SK-N-SH (cell line): ENCODE results near the gene TRIM72. TPM values are rescaled to one million over a fixed set of nuclear protein-coding genes. Genes with fewer than 3 reads are reported as not detected.
A peak's percentile ranks its signal among the peaks of the same experiment; 100 is the strongest.

Experiments used
- CTCF ChIA-PET: fragments of 300-600, 350-600 bp; formaldehyde crosslinking; extraction: SDS; loops from one replicate; lab custom pipeline; 2021; lab: Yijun Ruan, JAX
- POLR2A ChIA-PET: fragments of 350-600 bp; sonication (Branson Sonifier 250); formaldehyde crosslinking; extraction: SDS; loops from one replicate; lab custom pipeline; 2020; ENCODE audit warnings: antibody characterized with exemption, inconsistent platforms; lab: Yijun Ruan, JAX
- DNase-seq: peaks from one replicate; pipeline ENCODE4 v3.0.0; 2012
- H2AFZ ChIP-seq: fragments of 200-600 bp; sonication (generic); 2 replicates; pipeline ENCODE4 v1.8.1; 2016; ENCODE audit warnings: antibody characterized with exemption, mild to moderate bottlenecking, low read depth
- H3F3A ChIP-seq: fragments of 200-600 bp; sonication (generic); replicated peaks from 2 replicates; pipeline ENCODE3; 2016; ENCODE audit warnings: antibody characterized with exemption, mild to moderate bottlenecking; ENCODE audit not compliant: insufficient read depth
- H3K27ac ChIP-seq, 2 experiments: fragments of 200-500 bp in 1 of 2; fragments of 200-600 bp in 1 of 2; sonication (Bioruptor generic) in 1 of 2; sonication (generic), shearing (Covaris generic) in 1 of 2; 2 replicates each; pipeline versions ENCODE4 v1.5.1 to v1.6.1; 2014 to 2016; ENCODE audit warnings: low read depth in 2 of 2, inconsistent platforms in 1 of 2, low read length in 1 of 2, mild to moderate bottlenecking in 1 of 2, mixed read lengths in 1 of 2
- H3K27me3 ChIP-seq: fragments of 200-600 bp; sonication (generic), shearing (Covaris generic); 2 replicates; pipeline ENCODE4 v1.6.1; 2016; ENCODE audit warnings: mixed run types; ENCODE audit not compliant: insufficient read depth
- H3K36me3 ChIP-seq, 2 experiments: fragments of 200-500 bp in 1 of 2; fragments of 200-600 bp in 1 of 2; sonication (Bioruptor generic) in 1 of 2; sonication (generic) in 1 of 2; replicated peaks in 1 of 2; 2 replicates each; pipeline versions ENCODE3 to v1.5.1; 2014 to 2016; ENCODE audit warnings: low read length in 1 of 2, mild to moderate bottlenecking in 1 of 2; ENCODE audit not compliant: insufficient read depth in 2 of 2, control insufficient read depth in 1 of 2
- H3K4me1 ChIP-seq, 2 experiments: fragments of 200-500 bp in 1 of 2; fragments of 200-600 bp in 1 of 2; sonication (Bioruptor generic) in 1 of 2; sonication (generic), shearing (Covaris generic) in 1 of 2; 2 replicates each; pipeline versions ENCODE4 v1.5.1 to v1.6.1; 2014 to 2016; ENCODE audit warnings: low read depth in 1 of 2, low read length in 1 of 2, mixed run types in 1 of 2; ENCODE audit not compliant: insufficient read depth in 2 of 2, control insufficient read depth in 1 of 2
- H3K4me2 ChIP-seq: fragments of 200-600 bp; sonication (generic), shearing (Covaris generic); 2 replicates; pipeline ENCODE4 v1.6.1; 2017; ENCODE audit warnings: mixed run types
- H3K4me3 ChIP-seq, 2 experiments: fragments of 200-500 bp in 1 of 2; fragments of 200-600 bp in 1 of 2; sonication (Bioruptor generic) in 1 of 2; sonication (generic), shearing (Covaris generic) in 1 of 2; 2 replicates each; pipeline versions ENCODE4 v1.5.1 to v1.8.1; 2014 to 2016; ENCODE audit warnings: low read depth in 2 of 2, inconsistent platforms in 1 of 2, low read length in 1 of 2, mild to moderate bottlenecking in 1 of 2, mixed read lengths in 1 of 2, moderate library complexity in 1 of 2
- H3K79me2 ChIP-seq: fragments of 200-600 bp; sonication (generic); 2 replicates; pipeline ENCODE4 v1.8.1; 2017; ENCODE audit warnings: mild to moderate bottlenecking; ENCODE audit not compliant: insufficient read depth
- H3K9ac ChIP-seq: fragments of 200-600 bp; sonication (generic); 2 replicates; pipeline ENCODE4 v1.6.1; 2017; ENCODE audit warnings: mixed run types
- H3K9me2 ChIP-seq: fragments of 200-600 bp; sonication (generic); 2 replicates; pipeline ENCODE4 v1.6.1; 2017; ENCODE audit warnings: mixed run types
- H3K9me3 ChIP-seq: fragments of 200-600 bp; sonication (generic); 2 replicates; pipeline ENCODE4 v1.6.1; 2017; ENCODE audit warnings: mixed run types, mild to moderate bottlenecking, moderate library complexity
- H4K20me1 ChIP-seq: fragments of 200-600 bp; sonication (generic); 2 replicates; pipeline ENCODE4 v1.6.1; 2017; ENCODE audit warnings: mild to moderate bottlenecking, mixed run types; ENCODE audit not compliant: insufficient read depth
- CHD2 ChIP-seq: fragments of 150-350 bp; IDR thresholded peaks from 2 replicates; pipeline ENCODE4 v1.6.1; 2018; ENCODE audit warnings: low read length; ENCODE audit not compliant: partially characterized antibody
- EZH2phosphoT487 ChIP-seq: fragments of 200-600 bp; sonication (generic); IDR thresholded peaks from 2 replicates; pipeline ENCODE4 v1.6.1; 2017; ENCODE audit warnings: low read depth, mixed run types, mild to moderate bottlenecking, antibody characterized with exemption, moderate library complexity, borderline replicate concordance
- FOSL2 ChIP-seq: IDR thresholded peaks from 2 replicates; pipeline ENCODE4 v1.4.0; 2012; ENCODE audit warnings: low read depth, mild to moderate bottlenecking, moderate library complexity, borderline replicate concordance
- FOXJ3 ChIP-seq: sonication (generic); formaldehyde crosslinking; IDR thresholded peaks from 2 replicates; pipeline ENCODE4 v1.5.1; 2020; ENCODE audit warnings: mild to moderate bottlenecking, missing genetic modification reagents
- GABPA ChIP-seq: IDR thresholded peaks from 2 replicates; pipeline ENCODE4 v1.4.0; 2012; ENCODE audit warnings: low read depth, mild to moderate bottlenecking
- GATA2 ChIP-seq: sonication (generic); formaldehyde crosslinking; IDR thresholded peaks from 2 replicates; pipeline ENCODE4 v1.5.0; 2020; ENCODE audit warnings: mild to moderate bottlenecking, missing genetic modification reagents
- JUND ChIP-seq: IDR thresholded peaks from 2 replicates; pipeline ENCODE4 v1.4.0; 2012
- MAX ChIP-seq: IDR thresholded peaks from 2 replicates; pipeline ENCODE4 v1.4.0; 2012; ENCODE audit warnings: low read depth
- MXI1 ChIP-seq: IDR thresholded peaks from 2 replicates; pipeline ENCODE4 v1.6.1; 2012; ENCODE audit warnings: mild to moderate bottlenecking, low read depth, low read length, improper control_type of control experiment
- NRF1 ChIP-seq: IDR thresholded peaks from 2 replicates; pipeline ENCODE4 v1.6.1; 2012; ENCODE audit warnings: low read depth, mild to moderate bottlenecking, low read length
- PBX3 ChIP-seq: IDR thresholded peaks from 2 replicates; pipeline ENCODE4; 2012
- POLR2AphosphoS5 ChIP-seq: IDR thresholded peaks from 2 replicates; pipeline ENCODE4 v1.6.1; 2012; ENCODE audit warnings: low read depth, low read length
- RAD21 ChIP-seq: IDR thresholded peaks from 2 replicates; pipeline ENCODE4 v1.6.1; 2012; ENCODE audit warnings: mild to moderate bottlenecking, low read length
- RCOR1 ChIP-seq: fragments of 150-350 bp; IDR thresholded peaks from 2 replicates; pipeline ENCODE4 v1.6.1; 2017; ENCODE audit warnings: antibody characterized with exemption, low read length
- RFX5 ChIP-seq: IDR thresholded peaks from 2 replicates; pipeline ENCODE4 v1.6.1; 2012; ENCODE audit warnings: mild to moderate bottlenecking, improper control_type of control experiment, low read length
- SIN3A ChIP-seq: IDR thresholded peaks from 2 replicates; pipeline ENCODE4 v1.6.1; 2012; ENCODE audit warnings: low read depth, mild to moderate bottlenecking, low read length, moderate library complexity, borderline replicate concordance
- SMC3 ChIP-seq: IDR thresholded peaks from 2 replicates; pipeline ENCODE4 v1.6.1; 2012; ENCODE audit warnings: low read depth, low read length, improper control_type of control experiment
- TAF1 ChIP-seq: IDR thresholded peaks from 2 replicates; pipeline ENCODE4 v1.6.1; 2012; ENCODE audit warnings: low read depth, mild to moderate bottlenecking, low read length, moderate library complexity, borderline replicate concordance
- TEAD4 ChIP-seq: IDR thresholded peaks from 2 replicates; pipeline ENCODE4 v1.4.0; 2012; ENCODE audit warnings: mild to moderate bottlenecking, borderline replicate concordance; ENCODE audit not compliant: insufficient read depth
- USF1 ChIP-seq: IDR thresholded peaks from 2 replicates; pipeline ENCODE4 v1.4.0; 2012; ENCODE audit warnings: low read depth, borderline replicate concordance
- USF2 ChIP-seq: fragments of 150-350 bp; IDR thresholded peaks from 2 replicates; pipeline ENCODE4 v1.6.1; 2017; ENCODE audit warnings: antibody characterized with exemption, low read length, low read depth, borderline replicate concordance
- WGBS: methylation state at CpG from one replicate; pipeline ENCODE4 v1.1.6; 2017; ENCODE audit warnings: low lambda C conversion rate; 5-methylcytosine and 5-hydroxymethylcytosine counted together
- polyA plus RNA-seq, 3 experiments: library from polyadenylated mRNA; depleted of rRNA; stranded (reverse); fragments of >200 nt; gene quantifications; 2 replicates each; pipeline ENCODE4 v1.2.3, GENCODE V29; 2012

Gene TRIM72
- polyA plus RNA-seq, 1 of the 3 experiments (the other 2 are of a cell fraction) = under 0.01 TPM

- peak overlapping the region; percentile 92 for H3K4me2 ChIP-seq
- TF ChIP-seq EZH2phosphoT487 (no peak), TEAD4 (no peak), PBX3 (no peak)
- no peaks in the 10 kb centered on the region for H3K9me3 ChIP-seq
- peaks cover 33 to 55% of the 10 kb centered on the region in 2 experiments for H3K36me3 ChIP-seq
- H3K27ac ChIP-seq = peak overlapping the region; percentile 60 to 95
- H3K79me2 ChIP-seq = peaks cover 70% of the 10 kb centered on the region
- CTCF ChIA-PET = interaction anchor here (1.2 kb wide), 1 partner anchor 39 kb away, joined by 5 read pairs; no protein-coding TSS in a partner anchor
- no peak for DNase-seq
- peak overlapping the region; percentile 100 for H3K9ac ChIP-seq
- peak overlapping the region; percentile 77 to 99 for H3K4me3 ChIP-seq
- 2% methylated on average over 31 of the region's 31 CpGs for WGBS
- POLR2A ChIA-PET = interaction anchor here (0.6 to 2.1 kb wide), 23 partner anchors 9 to 307 kb away, joined by 3 to 24 read pairs (median 4); partner anchors contain the start of genes ARMC5, HSD3B7, KAT8 and PYDC1
- H3K4me1 ChIP-seq = peaks cover 9 to 15% of the 10 kb centered on the region in 2 experiments; a peak in 2 of 4 replicates
- H3K9me2 ChIP-seq = no peaks in the 10 kb centered on the region
- peaks cover 17% of the 10 kb centered on the region for H3F3A ChIP-seq
- peaks cover 58% of the 10 kb centered on the region for H4K20me1 ChIP-seq
- no peak overlapping the region for H2AFZ ChIP-seq
- H3K27me3 ChIP-seq = no peaks in the 10 kb centered on the region
Observed at GRCh38 chr16:31181102-31181830, 32.7 kb upstream of the TRIM72 start.

GRCh38 chr16:31182391-31182790, 31.5 kb upstream of the TRIM72 start:
- no peak overlapping the region for H2AFZ ChIP-seq
- 17% methylated on average over 7 of the region's 7 CpGs for WGBS
- no peak overlapping the region for H3K27ac ChIP-seq
- no peak for TF ChIP-seq RCOR1
- no peak for TF ChIP-seq EZH2phosphoT487
- no peak for TF ChIP-seq TEAD4
- no peak for TF ChIP-seq USF2
- no peak for TF ChIP-seq GATA2 (CRISPR knock-in tag)
- no peak for TF ChIP-seq NRF1
- no peak for TF ChIP-seq USF1
- TF ChIP-seq SIN3A = no peak
- no peak for TF ChIP-seq JUND
- no peak for TF ChIP-seq FOSL2
- TF ChIP-seq TAF1 = no peak
- no peak for TF ChIP-seq POLR2AphosphoS5
- TF ChIP-seq FOXJ3 (CRISPR knock-in tag) = no peak
- no peak for TF ChIP-seq GABPA
- TF ChIP-seq SMC3 = no peak
- no peak for TF ChIP-seq MAX
- no peak for TF ChIP-seq RAD21
- TF ChIP-seq MXI1 = no peak
- TF ChIP-seq RFX5 = no peak
- TF ChIP-seq CHD2 = no peak
- H4K20me1 ChIP-seq = peaks cover 69% of the 10 kb centered on the region
- H3K4me3 ChIP-seq = peak overlapping the region; percentile 77 to 99; a peak in 3 of 4 replicates
- H3K79me2 ChIP-seq = peaks cover 81% of the 10 kb centered on the region
- peaks cover 23% of the 10 kb centered on the region for H3F3A ChIP-seq
- H3K27me3 ChIP-seq = no peaks in the 10 kb centered on the region
- H3K4me2 ChIP-seq = peak overlapping the region; percentile 92
- POLR2A ChIA-PET = interaction anchor here (1.0 to 1.7 kb wide), 3 partner anchors 16 to 531 kb away, joined by 3 to 5 read pairs (median 4); a partner anchor contains a TSS
- no peak for DNase-seq
- H3K9ac ChIP-seq = peak overlapping the region; percentile 100; the same call in 1 of the 2 replicates
- no peaks in the 10 kb centered on the region for H3K9me3 ChIP-seq
- peaks cover 44 to 66% of the 10 kb centered on the region in 2 experiments for H3K36me3 ChIP-seq
- no peaks in the 10 kb centered on the region for H3K9me2 ChIP-seq
- peaks cover 9 to 15% of the 10 kb centered on the region in 2 experiments; a peak in 2 of 4 replicates for H3K4me1 ChIP-seq
- CTCF ChIA-PET = interaction anchor here (1.3 to 1.7 kb wide), 2 partner anchors 25 to 197 kb away, joined by 3 read pairs; partner anchors contain the start of gene HSD3B7
